CD4-positive, alpha-beta T cell treated with Interferon gamma for 1 hour (primary cell): ENCODE measurements around the gene SIAH3.
"Not testable (repeated sequence)": the region's sequence is repeated elsewhere in the genome, so short reads cannot be mapped to it uniquely, and the experiment has no call there.

Experiments used
- DNase-seq: peaks from one replicate; pipeline ENCODE4 v3.0.0-alpha.2; 2020

The SIAH3 gene, protein sequence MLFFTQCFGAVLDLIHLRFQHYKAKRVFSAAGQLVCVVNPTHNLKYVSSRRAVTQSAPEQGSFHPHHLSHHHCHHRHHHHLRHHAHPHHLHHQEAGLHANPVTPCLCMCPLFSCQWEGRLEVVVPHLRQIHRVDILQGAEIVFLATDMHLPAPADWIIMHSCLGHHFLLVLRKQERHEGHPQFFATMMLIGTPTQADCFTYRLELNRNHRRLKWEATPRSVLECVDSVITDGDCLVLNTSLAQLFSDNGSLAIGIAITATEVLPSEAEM

DNA sequence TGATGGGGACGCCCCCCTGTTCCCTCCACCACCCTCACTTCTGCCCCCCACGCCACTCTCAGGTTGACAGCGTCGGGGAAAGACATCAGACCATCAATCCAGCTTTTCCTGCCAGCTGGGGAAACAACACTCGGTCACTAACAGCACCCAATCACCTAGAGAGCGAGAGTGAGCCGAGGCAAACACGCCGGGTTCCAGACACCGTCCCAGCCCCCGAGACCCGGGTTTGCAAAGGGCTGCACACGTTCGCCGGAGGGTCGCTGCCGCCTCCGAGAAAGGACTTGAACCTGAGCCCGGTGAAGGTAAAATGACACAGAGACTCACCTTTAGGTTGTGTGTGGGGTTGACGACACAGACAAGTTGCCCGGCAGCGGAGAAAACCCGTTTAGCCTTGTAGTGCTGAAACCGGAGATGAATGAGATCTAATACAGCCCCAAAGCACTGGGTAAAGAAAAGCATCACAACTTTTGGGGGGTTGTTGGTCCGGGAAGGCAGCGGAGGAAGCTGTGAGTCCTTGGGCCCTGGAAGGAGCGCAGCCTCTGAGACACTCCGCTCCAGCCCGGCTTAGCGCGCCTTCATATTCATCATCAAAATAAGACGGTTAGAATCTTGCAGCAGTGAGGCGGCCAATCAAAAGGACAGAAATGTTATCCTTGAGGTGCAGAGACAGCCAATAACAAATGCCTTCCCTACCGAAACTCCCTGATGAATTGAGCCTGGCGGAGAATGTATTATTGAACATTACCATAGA is at the start of gene SIAH3:
Gene SIAH3 (minus strand): TSS at position 583 of the 751 bp plus-strand sequence. CDS start 124 bp downstream, at position 459.
- DNase-seq: no peak

GRCh38 chr13:45899406-45899805 is 47.9 kb upstream of the SIAH3 start:
- no peak for DNase-seq

GRCh38 chr13:45897562-45897961 is 46.0 kb upstream of the SIAH3 start:
- DNase-seq: no peak

GRCh38 chr13:45896285-45896684 is 44.7 kb upstream of the SIAH3 start:
- DNase-seq: no peak

- no peak for DNase-seq
These were observed 44.3 kb upstream of the SIAH3 start for GRCh38 chr13:45895881-45896280.

GRCh38 chr13:45892513-45892912 is 41.0 kb upstream of the SIAH3 start:
- DNase-seq: no peak

DNA sequence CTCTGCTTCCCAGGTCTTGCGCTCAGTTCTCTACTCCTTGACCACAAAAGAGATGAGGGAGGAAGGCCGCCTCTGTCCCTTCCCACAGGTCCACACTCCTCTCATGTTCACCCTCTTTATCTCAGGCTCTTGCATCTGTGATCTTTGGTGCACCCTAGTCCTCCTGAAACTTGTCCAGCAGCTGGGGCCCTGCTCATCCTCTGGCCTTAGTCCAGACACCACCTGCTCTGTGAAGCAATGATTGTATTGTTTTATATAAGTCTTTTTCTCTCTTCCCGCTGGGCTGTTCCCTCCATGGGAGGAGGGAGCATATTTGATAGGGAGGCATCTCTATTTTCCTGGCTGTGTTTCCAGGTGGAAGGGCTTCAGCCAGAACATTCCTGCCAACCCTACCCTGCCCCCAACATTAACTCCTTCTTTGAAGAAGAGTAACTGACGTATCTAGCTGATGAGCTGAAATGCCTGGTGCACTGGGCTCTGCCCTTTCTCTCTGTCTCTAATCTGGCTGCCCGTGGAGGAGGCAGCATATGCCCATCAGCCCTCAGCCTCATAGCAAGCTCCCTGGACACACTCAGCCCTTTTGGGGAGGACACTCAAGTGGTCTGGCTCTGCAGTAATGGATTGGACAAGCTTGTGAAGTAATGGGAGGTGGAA is 38.2 kb upstream of the SIAH3 start:
- no peak for DNase-seq

GRCh38 chr13:45886466-45886865 is 34.9 kb upstream of the SIAH3 start:
- no peak for DNase-seq

DNA sequence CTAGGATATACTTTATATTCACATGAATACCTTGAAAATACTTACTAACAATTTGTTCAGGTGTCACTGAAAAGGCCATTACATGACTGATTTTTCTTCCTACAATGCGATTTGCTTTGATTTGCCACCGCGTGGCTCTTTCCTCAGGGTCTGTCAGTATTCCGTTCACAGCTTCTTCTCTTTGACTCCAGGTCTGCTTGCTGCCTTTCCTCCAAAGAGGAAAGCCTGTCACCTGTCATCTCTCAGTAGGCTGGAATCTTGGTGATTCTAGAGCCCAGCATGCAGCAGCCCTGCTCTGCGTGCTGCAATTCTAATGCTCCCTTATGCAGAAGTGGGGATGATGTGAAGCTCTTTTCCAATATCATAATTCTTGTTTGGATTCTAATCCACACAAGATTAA is 33.6 kb upstream of the SIAH3 start:
- no peak for DNase-seq

DNA sequence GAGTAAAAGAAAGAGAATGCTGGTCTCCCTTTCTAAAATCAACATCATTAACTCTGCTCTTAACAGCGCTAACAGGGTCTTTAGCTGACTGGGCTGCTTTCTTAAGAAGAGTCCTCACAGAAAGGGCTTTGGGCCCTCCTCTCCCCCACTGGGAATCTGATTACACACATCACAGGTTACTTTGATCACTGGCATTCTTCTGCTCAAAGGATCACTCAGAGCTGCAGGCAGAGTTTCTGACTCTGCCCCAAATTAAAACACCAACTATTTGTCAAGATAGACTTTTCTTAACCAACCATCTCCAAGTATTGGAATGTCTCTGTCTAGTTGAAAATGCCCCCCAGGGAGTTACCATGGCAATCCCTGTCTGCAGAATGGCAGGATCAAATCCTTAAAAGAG is 31.1 kb upstream of the SIAH3 start:
- DNase-seq: no peak

DNA sequence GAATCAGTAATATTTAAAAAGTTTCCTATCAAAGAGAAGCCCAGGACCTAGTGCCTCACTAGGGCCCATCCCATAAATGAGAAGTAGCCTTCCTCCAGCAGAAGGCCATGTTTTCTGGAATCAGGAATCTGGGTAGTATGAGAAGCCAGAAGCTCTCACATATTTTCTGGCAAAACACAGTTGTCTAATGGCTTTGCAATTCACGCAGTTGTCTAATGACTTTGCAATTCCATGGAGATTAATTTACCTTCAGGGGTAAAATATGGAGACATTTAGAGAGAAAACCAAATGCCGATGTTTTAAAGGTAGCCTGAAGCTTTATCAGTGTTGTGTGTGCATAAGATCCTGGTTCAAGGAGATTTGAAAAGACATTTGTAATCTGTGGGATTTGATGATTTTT is 29.8 kb upstream of the SIAH3 start:
- no peak for DNase-seq

GRCh38 chr13:45880242-45880641 is 28.7 kb upstream of the SIAH3 start:
- DNase-seq: no peak

GRCh38 chr13:45879666-45880065 is 28.1 kb upstream of the SIAH3 start:
- no peak for DNase-seq

GRCh38 chr13:45878966-45879365 is 27.4 kb upstream of the SIAH3 start:
- DNase-seq: no peak

GRCh38 chr13:45876781-45877180 is 25.2 kb upstream of the SIAH3 start:
- no peak for DNase-seq

- no peak for DNase-seq
These were observed 24.4 kb upstream of the SIAH3 start for GRCh38 chr13:45875951-45876350.

DNA sequence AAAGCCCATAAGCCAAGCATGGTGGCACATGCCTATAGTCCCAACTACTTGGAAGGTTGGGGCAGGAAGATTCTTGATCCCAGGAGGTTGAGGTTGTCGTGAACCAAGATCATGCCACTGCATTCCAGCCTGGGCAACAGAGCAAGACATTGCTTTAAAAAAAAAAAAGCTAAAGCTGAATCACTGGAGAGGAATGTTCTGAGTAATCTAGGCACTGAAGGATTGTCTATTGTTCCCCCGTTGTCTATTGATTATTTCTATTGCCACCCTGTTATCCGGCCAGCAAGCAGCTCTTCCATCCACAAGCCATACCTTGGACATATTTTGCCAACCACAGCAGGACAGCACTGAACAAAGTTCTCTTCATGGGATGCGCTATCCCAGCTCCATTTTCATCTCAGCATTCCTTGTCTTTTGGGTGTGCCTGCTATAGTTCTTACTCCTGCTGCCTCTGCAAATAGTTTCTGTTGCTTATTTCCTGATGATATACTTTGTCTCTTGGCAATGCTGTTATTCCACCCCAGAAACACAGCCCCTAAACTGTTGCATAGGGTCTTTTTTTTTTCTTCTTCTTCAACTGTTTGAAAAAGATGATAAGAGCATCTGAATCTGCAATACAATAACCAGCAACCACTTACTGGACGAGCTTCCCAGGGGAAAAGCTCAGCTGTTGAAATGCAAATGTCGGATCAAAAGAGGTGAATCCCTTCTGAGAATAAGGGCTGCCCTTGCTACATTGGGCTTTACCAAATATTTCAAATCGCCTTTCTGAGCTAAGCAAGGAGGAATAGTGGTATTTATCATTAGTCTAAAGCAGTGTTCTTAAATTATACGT is 22.2 kb upstream of the SIAH3 start:
- no peak for DNase-seq

DNA sequence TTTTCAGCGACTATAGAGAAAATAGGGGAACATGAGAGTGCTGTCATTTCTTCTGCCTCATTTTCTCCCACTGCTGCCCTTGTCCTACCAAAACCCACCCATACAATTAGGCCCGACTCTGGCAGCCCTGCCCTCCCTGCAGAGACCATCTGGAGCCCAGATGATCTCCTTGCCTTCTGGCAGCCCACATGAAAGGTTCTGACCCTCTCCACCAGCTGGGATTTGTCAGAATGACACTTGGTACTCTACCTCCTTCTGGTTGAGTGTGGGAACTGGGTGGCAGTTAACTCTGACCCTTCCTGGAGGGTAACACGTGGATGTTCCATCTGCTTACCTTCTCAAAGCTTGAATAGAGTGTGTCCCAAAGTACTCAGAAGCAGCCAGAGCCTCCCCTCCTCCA is 21.0 kb upstream of the SIAH3 start:
- no peak for DNase-seq

DNA sequence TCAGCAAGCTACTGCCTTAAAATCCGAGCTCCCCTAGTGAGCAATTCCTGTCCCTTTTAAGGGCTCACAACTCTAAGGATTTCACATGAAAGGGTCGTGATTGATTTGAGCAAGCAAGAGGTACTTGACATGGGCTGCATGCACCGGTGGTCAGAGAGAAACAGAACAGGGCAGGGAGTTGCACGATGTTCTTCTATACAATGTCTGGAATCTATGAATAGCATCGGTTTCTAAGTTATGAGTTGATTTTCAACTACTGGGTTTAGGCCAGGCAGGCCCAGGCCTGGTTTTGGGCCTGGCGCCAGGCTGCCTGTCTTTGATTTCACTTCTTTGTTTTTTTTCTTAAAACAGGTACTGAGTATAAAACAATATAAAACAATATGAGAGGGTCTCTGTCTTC is 19.6 kb upstream of the SIAH3 start:
- DNase-seq: not testable (repeated sequence)

DNA sequence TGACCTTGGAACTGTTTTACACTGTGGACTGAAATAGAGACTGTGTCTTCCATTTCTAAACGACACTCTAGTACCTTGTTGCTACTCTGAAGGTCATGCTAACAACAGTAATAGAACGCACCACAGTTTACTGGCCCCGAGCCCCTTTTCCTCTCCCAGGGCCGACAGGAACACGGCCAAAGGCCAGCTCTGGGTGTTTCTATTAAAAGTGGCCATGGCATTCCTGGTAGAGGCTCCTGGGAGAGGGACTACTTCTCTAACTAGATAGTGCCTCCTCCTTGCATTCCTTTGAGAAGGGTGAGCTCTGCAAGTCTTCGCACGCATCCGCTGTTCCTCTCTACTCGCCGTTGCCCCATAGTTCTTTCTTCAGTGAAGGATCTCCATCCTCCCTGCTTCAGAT is 18.7 kb upstream of the SIAH3 start:
- no peak for DNase-seq

DNA sequence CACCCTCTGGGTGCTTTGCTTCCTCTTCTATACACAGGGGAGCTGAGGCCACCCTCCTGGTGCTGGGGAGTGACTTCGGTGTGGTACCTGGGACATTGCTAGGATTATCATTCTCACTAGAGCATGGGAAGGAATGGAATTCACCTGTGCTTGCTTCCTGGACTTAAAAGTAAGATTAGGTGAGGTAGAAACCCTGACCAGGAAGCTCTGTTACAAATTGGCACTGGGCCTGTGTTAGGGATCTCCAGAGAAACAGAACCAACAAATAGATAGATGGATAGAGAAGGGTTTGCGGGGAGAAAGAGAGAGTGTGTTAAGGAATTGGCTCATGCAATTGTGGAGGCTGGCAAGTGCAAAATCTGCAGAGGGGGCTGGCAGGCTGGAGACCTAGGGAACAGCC is 13.9 kb upstream of the SIAH3 start:
- no peak for DNase-seq

GRCh38 chr13:45863709-45864590 is 12.4 kb upstream of the SIAH3 start:
- no peak for DNase-seq
